ENCODE results near the gene PPP2R2C. TPM values are rescaled to one million over a fixed set of nuclear protein-coding genes. Genes with fewer than 3 reads are reported as not detected.

The PPP2R2C gene
- total and polyA plus RNA-seq, 11 donors: 0.22 to 20.0 (median 6.8) TPM

- H3K4me3 ChIP-seq: peak overlapping the region in 1 of 12 donors; percentile 2
- intact Hi-C loops (cut with DNase I): no loop called here
- DNase-seq (no peak), ATAC-seq (peak in 3 of 4 donors; percentile 15 to 31 (median 22))
- peak overlapping the region; percentile 73 to 90 (median 83) for H3K27ac ChIP-seq
- no peaks in the 10 kb centered on the region for H3K27me3 ChIP-seq
- peaks cover 0 to 16% (median 6%) of the 10 kb centered on the region in 9 donors for H3K36me3 ChIP-seq
- 62 to 77% (median 67%) methylated on average over 20 to 22 of the region's 22 CpGs for WGBS, 4 donors
- H3K9me3 ChIP-seq: no peaks in the 10 kb centered on the region
- no peak for TF ChIP-seq POLR2A (IDR thresholded peaks at IDR 0.05)
- no peak for TF ChIP-seq CTCF (IDR thresholded peaks at IDR 0.05)
- H3K4me1 ChIP-seq: peaks cover 18 to 100% (median 82%) of the 10 kb centered on the region in 12 donors
Observed at GRCh38 chr4:6275898-6276806, 196.3 kb downstream of the PPP2R2C start.

DNA sequence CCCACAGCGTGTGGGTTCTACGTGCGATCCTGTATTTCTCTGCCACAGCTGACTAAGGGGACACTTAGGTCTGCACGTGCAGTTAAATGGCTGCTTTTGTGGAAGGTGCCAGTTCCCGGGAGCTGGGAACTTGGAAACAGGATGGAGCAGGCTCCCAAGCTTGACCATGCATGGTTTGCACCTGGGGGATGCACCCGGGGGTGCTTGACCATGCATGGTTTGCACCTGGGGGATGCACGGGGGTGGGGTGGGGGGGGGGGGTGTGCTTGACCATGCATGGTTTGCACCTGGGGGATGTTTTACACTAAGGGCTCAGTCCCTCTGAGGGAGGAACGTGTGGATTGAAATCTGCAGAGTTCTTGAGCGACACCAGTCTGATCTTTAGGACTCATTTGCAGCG lies 197.1 kb downstream of the PPP2R2C start:
- H3K36me3 ChIP-seq: peaks cover 0 to 13% (median 5%) of the 10 kb centered on the region in 9 donors
- ATAC-seq: no peak
- peak overlapping the region in 4 of 12 donors; percentile 83 to 88 (median 84) for H3K27ac ChIP-seq
- 82 to 93% (median 90%) methylated on average over 9 to 10 of the region's 10 CpGs for WGBS, 4 donors
- peaks cover 21 to 100% (median 87%) of the 10 kb centered on the region in 12 donors for H3K4me1 ChIP-seq
- TF ChIP-seq POLR2A (IDR thresholded peaks at IDR 0.05) (no peak), CTCF (IDR thresholded peaks at IDR 0.05) (no peak)
- intact Hi-C loops (cut with DNase I): no loop called here
- H3K27me3 ChIP-seq: no peaks in the 10 kb centered on the region
- DNase-seq: no peak
- no peaks in the 10 kb centered on the region for H3K9me3 ChIP-seq
- H3K4me3 ChIP-seq: no peak overlapping the region

- WGBS, 4 donors: 28 to 56% (median 42%) methylated on average over 1 of the region's 1 CpG
Observed at GRCh38 chr4:6273661-6273990, 198.8 kb downstream of the PPP2R2C start.

More at GRCh38 chr4:6273661-6273990, 198.8 kb downstream of the PPP2R2C start:
- ATAC-seq (no peak), DNase-seq (no peak)
- Histone ChIP-seq H3K4me1 (peaks cover 21 to 92% (median 78%) of the 10 kb centered on the region in 12 donors), H3K9me3 (no peaks in the 10 kb centered on the region), H3K4me3 (peak overlapping the region in 3 of 12 donors; percentile 1 to 83 (median 14)), H3K36me3 (peaks cover 0 to 5% (median 0%) of the 10 kb centered on the region in 9 donors), H3K27me3 (no peaks in the 10 kb centered on the region), H3K27ac (peak overlapping the region in 11 of 12 donors; percentile 15 to 94 (median 80))
- TF ChIP-seq POLR2A (IDR thresholded peaks at IDR 0.05) (no peak), CTCF (IDR thresholded peaks at IDR 0.05) (no peak)
- intact Hi-C loops (cut with DNase I): loop anchor here in 1 of 10 donors (5.0 kb wide), 1 partner anchor 34 kb away; no protein-coding TSS in a partner anchor

Measured in heart left ventricle (tissue), 16 donors.